ENCODE measurements around the gene CADM1.

CADM1 gene

DNA sequence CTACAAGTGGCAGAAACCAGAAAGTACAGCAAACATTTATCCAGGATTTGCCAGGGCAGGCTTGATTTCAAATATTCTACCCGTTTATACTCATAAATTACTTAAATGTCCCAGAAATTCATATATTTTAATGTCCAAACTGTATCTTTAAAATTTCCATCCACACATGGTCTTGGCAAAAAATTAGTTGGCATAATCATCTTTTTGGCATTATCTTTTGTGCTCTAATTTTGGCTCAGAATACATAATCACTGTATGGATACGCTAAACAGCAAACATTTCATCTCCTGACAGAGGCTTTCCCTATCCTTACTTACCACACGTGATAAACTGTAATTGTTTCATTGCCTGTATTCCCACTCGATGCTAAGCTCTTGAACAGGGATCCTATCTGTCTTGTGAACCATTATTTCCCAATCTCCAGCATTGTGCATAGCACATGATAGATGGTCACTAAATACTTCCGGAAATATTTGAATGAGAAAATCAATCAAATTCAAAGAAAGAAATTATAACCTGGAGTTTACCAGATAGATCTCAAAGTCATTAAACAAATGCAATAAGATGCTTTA is 64.2 kb downstream of the CADM1 start:
- DNase-seq: no peak

GRCh38 chr11:115439385-115439784 is 64.8 kb downstream of the CADM1 start:
- no peak for DNase-seq

GRCh38 chr11:115437902-115438575 is 66.2 kb downstream of the CADM1 start:
- DNase-seq: no peak

GRCh38 chr11:115430345-115430744 is 73.9 kb downstream of the CADM1 start:
- DNase-seq: no peak

GRCh38 chr11:115428306-115428705 is 75.9 kb downstream of the CADM1 start:
- DNase-seq: no peak

DNA sequence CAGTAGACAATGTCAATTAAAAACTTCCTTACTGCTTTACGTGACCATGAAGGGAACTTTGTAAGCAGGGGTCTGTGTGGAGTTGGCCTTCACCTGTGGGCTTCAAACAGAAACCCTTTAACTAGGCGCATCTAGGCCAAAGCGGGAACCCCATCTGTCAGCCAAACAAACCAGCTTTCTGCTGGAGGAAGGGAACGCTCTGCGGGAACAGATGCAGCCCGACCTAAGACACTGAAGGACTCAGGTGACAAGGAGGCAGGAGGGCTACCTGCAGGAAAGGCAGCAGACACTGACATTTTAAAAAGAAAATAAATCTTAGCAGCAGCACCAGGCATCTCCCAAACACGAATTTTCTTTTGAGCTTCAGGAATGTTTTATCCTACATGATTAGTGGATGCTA is 78.4 kb downstream of the CADM1 start:
- DNase-seq: no peak

- DNase-seq: no peak
Measured at GRCh38 chr11:115425250-115425649, 79.0 kb downstream of the CADM1 start.

GRCh38 chr11:115423728-115424459 is 80.3 kb downstream of the CADM1 start:
- no peak for DNase-seq

DNA sequence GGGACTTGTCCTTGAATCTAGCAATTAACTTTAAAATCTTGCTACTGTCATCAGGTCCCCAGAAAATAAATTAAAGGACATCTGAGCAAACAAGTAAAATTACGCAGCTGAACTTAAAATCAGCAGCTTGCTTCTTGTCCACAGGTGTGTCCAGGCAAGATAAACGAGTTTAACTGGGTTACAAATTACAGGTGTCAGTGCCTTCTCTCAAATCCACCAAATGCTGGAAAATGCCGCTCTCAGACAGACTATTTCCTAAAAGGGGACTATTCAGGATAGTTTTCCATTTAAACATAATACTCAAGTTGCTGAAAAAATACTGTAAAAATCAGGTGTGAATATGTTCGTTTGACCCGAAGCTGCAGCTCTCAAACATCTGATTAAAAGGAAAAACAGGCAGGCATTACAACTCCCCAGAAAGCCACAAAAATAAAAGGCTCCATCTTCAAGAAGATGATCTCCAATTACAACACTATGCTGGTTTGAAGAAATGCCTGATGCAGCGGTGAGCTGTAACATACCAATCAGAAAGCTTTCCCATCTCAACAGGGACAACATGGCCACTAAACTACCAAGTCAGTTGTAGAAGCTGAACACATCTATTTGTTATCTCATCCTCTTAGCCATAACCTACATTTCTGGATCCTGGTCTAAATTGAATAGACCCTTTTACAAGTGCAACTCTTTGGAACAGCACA is 82.1 kb downstream of the CADM1 start:
- DNase-seq: no peak

DNA sequence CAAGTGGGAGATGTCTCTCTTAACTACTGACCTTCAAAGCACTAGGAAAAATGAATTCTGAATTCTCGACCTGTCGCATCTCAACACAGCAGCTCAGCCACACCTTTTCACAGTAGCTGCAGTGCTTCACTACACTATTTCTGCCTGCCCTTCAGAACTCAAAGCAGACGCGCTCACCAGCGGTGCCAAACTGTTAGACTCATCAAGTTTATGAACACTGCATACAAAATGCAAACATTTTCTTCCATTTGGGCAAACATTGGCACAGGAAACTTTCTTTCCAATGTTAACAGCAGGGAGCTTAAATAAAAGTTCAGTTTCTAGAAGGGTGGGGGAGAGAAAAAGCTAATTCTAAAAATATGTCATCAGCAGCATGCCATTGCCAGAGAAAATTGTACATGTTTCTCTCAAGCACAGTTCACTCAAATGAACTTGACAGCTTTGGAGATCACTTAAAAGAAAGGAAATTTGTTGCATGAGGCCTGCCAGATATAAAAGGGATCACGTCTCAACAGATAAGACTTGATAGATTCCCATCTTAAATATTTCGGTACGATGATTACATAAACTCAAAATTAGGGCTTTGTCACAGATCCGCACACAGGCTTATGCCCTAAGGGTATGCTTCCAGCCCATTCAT is 82.7 kb downstream of the CADM1 start:
- DNase-seq: no peak

GRCh38 chr11:115420505-115420904 is 83.7 kb downstream of the CADM1 start:
- no peak for DNase-seq

DNA sequence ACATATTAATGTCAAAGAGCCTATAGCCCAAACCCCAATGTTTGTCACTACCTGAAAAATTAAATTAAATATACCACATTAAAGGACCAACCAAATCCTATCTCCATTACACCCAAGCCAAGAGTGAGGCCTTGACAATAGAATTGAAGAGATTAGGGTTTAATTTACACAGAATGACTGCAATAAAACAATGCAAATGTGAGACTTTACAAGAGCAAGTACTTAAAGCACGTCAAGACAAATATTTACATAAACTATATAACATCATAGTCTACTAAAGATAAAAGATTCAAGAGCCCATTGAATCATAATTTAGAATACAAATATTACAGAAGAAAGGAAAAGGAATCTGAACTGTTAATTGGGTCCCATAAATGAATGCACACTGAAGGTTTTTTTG is 85.6 kb downstream of the CADM1 start:
- no peak for DNase-seq

GRCh38 chr11:115418081-115418480 is 86.1 kb downstream of the CADM1 start:
- DNase-seq: no peak

- no peak for DNase-seq
Measured at GRCh38 chr11:115411120-115411519, 93.1 kb downstream of the CADM1 start.

DNA sequence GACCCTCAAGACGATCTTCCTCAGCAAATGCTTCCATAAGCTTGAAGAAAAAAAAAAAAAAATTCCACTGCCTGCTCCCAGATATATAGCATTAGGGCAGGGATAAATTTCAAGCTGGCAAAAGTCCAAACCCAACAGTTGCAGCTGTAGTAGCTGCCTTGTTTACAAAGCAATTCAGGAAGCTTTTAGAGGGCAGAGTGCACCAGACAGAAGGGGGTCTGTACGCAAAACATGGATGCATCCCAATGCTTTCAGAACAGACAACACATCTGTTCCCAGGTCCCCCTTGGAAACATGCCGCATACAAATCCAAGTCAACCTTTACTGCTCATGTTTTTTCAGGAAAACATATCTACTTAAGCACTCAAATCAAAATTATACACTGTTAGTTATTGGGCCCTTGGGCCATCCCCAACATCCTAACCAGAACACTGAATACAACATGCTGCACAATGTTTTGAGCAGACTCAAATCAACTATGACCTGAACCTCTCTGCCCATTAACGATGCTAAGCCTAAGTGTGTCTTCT is 94.5 kb downstream of the CADM1 start:
- DNase-seq: no peak

GRCh38 chr11:115409116-115409670 is 95.0 kb downstream of the CADM1 start:
- DNase-seq: no peak

DNA sequence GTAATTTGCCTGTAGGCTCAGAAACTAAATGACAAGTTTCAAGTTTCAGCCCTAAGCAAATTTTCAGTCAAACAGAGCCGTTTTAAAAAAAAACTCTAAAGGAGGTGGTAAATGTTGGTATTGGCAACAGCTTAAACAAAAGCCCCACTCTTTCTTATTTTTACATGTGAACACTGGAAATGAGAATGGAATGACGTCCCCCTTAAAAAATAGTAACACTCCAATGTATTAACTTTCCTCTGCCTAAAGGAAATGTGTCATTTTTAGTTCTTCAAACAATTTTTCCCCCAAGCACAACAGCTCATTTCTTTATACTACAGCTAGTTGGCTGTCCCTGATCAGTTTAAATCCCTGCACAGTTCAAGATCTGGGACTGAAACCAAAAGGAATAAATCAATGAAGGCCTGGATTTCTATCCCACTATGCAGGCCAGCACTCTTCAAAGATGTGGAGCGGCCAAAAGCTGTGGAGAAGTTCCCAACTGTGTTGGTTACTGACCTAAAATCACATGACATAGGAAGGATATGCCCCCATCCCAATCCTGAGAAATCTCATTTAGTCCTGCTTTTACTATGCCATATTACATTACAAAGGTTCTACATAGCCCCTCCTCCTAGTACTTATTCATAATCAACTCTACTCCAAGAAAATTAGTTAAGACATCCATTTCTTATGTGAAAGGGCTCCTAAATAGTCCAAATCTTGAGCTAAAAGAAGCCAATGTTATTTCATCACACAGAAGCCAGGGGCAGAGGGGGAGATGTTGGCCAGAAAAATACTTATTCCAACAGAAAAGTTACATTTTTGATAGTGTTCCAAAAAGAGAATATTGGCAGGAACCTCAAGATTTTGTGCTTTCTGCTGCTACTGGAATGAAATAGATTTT is 95.9 kb downstream of the CADM1 start:
- no peak for DNase-seq

DNA sequence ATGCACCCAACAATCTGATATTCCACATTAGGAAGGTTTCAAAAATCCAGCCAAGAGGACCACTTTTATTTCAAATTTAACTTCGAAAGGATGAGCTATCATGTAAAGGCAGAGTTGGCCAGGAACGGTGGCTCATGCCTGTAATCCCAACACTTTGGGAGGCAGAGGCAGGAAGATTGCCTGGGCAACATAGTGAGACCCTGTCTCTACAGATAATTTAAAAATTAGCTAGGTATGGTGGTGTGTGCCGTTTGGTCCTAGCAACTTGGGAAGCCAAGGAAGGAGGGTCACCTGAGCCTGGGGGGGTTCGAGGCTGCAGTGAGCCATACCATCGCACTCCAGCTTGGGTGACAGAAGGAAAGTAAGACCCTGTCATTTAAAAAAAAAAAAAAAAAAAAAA is 96.7 kb downstream of the CADM1 start:
- DNase-seq: no peak

DNA sequence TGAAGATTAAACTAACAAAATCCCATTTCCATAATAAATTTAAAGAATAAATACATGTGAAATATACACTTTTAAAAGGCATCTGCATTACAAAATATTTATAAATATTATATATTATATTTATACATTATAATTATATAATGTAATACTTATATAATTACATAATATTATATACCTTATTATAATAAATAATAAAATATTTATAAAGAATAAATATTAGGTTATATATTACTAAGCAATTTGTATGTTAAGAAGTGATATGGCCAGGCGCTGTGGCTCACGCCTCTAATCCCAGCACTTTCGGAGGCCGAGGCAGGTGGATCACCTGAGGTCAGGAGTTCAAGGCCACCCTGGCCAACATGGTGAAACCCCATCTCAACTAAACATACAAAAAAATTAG is 97.8 kb downstream of the CADM1 start:
- no peak for DNase-seq

GRCh38 chr11:115398333-115399080 is 105.7 kb downstream of the CADM1 start:
- DNase-seq: no peak

GRCh38 chr11:115396533-115396932 is 107.7 kb downstream of the CADM1 start:
- no peak for DNase-seq
